Left kidney (tissue), 2 donors: Measurements from ENCODE around the gene CPXM2. TPM values are rescaled to one million over a fixed set of nuclear protein-coding genes. Genes with fewer than 3 reads are reported as not detected.

Experiments used
- DNase-seq: peaks from one replicate; pipeline ENCODE4 v3.0.0-alpha.2; 2013
- polyA plus RNA-seq: library from polyadenylated mRNA; unstranded; fragments of 120-200 nt; gene quantifications from one replicate; pipeline ENCODE4 v1.2.1, GENCODE V29; 2013; ENCODE audit not compliant: insufficient read length

CPXM2 gene
- polyA plus RNA-seq, 1 donor, result 4.6 TPM

GRCh38 chr10:123771877-123772644 is 119.5 kb downstream of the CPXM2 start:
- no peak for DNase-seq

DNA sequence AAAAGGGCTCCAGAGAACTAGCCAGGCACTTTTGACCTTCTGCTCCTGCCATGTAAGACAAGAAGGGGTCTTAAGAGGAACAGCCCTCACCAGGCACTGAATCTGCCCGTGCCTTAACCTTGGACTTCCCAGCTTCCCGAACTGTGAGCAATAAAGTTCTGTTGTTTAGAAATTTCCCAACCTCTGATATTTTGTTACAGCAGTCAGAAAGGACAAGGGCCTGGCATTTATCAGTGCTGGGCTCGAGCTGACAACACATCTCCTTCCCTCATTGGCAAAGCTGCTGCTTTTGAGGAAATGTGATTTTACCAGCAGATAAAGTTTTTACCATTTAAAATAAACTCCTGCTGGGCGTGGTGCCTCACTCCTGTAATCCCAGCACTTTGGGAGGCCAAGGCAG is 122.0 kb downstream of the CPXM2 start:
- DNase-seq, result no peak

- no peak for DNase-seq
Measured at GRCh38 chr10:123766761-123767160, 124.8 kb downstream of the CPXM2 start.

GRCh38 chr10:123766012-123766411 is 125.6 kb downstream of the CPXM2 start:
- DNase-seq, result no peak

DNA sequence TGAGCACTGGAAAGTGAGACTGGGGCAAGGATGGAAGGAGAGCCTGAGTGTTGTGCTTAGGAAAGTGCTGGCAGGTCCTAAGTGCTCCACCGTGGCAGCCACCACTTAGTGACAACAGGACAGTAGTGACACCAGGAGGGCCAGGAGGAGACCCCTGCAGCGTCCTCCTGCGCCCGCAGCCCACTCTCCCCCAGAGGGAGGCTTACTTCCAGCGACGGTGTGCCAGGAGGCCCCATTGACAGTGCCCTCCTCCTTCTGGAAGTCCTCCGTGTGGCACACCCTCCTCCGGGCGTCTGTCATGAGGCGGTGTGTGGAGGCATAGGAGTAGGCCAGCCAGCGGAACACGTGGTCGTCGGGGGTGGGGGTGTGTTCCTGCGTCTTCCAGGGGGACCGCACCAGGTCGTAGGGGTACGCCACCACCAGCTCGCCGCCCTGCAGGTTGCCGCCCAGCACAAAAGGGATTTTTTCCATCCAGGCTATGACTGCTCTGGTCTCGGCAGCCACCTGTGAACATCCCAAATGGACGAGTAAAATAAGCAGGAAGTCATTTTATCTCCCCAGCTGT is 129.9 kb downstream of the CPXM2 start:
- no peak for DNase-seq

- no peak for DNase-seq
Measured at GRCh38 chr10:123761038-123761428, 130.6 kb downstream of the CPXM2 start.

DNA sequence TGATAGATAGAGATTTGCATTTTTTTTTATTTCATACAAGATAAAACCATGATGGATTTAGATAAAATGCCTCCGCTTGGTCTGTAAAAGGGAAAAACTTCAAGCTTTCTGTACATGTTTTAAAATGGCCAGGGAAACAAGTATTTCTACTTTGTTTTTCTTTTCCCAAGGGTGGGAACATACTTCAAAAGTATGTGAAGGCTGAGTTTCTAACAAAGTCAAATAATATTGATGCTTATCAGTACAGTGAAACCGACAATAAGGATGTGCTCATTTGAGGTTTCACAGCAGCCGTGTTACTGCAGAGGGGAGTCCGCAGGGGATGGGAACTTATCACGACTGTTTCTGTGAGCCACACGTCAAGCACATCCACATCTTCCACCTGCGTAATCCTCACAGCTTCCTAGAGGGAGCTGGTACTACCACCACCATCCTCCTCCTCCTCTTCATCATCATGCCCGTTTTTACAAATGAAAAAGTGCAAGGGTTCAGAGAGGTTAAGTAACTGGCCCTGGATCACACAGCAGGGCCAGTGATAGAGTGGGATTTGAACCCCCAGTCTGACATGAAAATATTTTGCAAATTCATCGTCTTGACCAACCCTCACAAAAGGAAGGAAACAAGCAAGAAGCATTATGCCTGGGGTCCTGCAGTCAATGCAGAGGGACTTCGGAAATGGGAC is 131.1 kb downstream of the CPXM2 start:
- DNase-seq, result no peak

DNA sequence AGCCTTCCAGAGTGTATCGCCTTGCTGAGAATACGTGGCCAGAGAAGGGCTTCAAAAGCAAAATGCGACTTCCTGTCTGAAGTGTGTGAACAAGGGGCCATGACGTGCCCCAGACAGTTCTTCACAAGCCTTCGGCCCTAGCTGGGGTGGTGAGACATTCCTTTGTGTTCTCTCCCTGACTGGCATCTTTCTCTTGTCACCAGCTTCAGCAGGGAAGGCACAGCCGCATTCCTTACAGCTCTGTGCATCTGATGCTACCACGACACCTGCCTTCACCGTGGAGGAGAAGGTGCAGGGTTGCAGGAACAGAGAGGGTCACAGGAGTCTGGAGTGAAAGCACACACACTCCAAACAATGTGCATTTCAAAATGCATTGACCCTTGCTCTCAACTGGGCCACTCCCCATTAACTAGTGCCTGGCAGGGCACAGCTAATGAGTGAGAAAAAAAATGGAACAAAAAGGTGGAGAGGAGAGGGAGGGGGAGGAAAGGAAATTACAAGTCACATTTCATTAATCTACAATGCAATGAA is 132.0 kb downstream of the CPXM2 start:
- peak; percentile 57 for DNase-seq

DNA sequence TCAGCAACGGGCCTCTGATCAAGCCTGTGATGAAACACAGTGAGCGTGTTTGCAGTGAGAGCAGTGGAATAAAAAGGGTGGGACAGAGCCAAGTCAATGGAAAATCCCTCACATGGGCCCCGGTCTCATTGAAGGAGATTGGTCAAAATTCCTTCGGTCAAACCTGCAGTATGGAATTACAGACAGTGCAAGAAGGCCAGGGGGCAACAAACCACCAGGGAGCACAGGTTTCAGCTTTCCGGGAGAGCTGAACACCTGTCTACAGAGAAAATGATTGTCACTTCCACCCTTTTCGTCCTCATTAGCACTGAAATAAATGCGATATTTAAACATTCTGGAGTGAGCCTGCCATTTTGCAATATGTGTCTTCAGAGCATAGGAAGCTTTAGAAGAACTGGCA is 132.6 kb downstream of the CPXM2 start:
- peak; percentile 18 for DNase-seq

DNA sequence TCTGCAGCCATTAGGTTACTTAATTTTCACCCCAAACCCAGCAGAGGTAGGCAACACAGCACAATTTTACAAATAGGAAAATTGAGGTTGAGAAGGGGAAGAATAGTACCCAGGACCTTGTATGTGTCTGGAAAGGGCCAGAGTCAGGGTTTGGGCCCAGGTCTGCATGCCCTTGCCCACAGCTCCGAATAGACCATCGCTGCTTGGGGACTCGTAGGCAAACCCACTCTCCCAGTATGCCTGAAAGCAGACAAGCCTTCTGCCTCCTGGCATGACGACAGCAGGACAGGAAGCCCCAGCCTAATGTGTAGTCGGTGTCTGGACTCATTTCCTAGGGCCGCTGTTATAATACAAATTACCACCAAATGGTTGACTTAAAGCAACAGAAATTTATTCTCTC is 133.8 kb downstream of the CPXM2 start:
- no peak for DNase-seq

DNA sequence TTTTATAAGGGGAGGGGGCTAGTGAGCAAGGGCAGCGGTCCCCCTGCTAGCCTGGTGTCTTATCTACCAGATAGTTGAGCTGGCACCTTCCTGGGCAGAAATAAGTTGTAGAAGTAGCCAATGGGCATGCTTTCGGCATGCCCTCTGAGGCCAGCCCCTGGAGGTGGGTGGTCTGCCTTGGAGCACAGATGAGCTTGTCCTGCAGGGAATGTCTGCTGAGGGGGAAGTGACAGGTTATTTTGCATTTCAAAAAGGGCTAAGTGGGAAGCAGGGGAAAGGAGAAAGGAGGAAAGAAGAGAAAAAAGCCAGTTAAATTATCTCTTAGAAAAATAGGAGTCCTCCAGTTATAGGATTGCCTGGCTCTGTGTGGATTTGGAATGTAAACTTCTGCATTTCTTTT is 136.5 kb downstream of the CPXM2 start:
- no peak for DNase-seq

DNA sequence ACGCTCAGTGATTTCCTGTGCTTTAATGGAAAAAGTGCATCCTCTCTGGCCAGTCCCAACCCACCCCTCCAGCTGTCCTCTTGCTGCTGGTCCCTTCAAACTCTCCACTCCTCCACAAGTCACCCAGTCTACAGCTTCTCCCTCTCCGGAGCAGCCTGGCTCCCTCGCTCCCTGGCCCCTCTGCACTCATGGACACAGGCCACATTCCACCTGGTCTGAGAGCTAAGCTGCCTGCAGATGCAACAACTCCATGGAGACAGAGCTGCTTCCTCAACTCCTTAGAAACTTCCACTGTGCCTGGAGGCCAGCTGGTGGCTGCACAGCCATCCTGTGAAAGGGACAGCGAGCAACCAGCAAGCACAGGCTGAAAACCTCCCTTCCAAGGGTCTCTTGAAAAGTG is 137.5 kb downstream of the CPXM2 start:
- no peak for DNase-seq

DNA sequence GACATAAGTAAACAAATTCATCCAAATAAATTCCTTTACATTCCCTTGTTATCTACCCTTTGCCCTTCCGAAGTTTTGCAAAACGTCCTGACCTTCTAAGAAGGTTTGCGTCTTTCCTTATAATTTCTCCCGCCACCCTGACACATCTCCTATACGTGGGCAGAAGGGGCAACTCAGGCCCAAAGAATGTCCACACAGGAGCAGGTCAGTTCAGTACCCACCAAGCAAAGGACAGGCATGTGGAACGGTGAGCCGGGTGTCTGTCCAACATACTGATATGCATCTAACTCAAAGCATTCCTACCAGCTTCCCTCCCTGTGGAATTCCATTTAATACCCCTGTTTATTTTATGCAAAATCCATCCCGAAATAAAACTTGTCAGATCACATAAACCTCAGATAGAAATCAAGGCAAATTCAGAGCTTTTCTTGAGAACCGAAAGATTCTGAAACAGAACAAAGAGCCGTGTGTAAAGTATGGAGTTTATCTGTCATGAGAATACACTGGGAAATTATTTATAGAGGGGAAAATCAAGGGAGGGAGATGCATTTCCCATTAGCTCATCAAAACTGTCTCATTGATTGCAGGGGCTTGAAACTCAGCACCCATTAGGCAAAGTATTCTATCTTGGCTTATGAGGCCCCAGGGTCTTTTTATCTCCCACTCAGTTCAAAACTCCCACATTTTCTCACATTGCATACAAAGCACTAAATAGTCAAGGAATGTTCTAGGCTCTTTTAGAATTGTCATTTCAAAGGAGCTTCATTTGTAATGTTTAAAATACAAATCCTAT is 140.1 kb downstream of the CPXM2 start:
- DNase-seq, result no peak

DNA sequence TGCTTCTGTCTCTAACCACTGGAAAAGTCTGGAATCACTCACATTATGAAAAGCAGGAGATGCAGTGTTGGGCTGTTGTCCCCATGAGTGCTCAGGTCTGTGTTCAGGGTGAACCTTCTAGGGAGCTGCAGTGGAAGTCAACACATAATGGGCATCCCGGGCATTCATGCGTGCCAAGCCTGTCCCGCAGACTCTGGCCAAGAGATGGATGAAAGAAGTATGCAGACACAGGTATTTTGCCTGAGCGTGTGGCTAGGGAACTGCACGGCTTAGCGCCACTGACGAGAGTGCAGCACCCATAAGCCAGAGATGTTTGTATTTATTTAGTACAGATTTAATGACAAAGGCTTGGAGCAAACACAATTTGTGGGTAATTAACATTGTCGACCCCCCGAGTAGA is 140.7 kb downstream of the CPXM2 start:
- no peak for DNase-seq

DNA sequence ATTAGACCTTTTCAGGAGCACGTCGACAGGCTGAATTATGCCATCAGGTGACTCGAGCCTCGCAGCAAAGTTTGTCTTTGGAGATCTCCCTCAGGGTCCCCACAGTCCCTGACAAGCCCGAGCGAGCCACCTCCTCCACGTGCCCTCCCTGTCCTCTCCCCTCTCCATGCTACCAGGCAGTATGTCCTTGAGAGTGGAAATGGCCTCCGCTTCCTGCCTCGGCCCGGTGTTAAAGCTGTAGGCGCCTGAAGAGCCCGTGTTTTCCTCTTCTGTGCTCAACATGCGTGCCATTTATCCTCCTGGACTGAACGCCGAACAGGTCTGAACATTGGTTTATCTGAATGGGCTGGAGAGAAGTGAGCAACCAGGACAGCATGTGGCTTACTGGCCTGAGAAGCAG is 142.9 kb downstream of the CPXM2 start:
- DNase-seq, result no peak

GRCh38 chr10:123747426-123747825 is 144.2 kb downstream of the CPXM2 start:
- no peak for DNase-seq

GRCh38 chr10:123746942-123747341 is 144.7 kb downstream of the CPXM2 start:
- DNase-seq, result no peak

GRCh38 chr10:123746520-123746919 is 145.1 kb downstream of the CPXM2 start:
- DNase-seq, result no peak

DNA sequence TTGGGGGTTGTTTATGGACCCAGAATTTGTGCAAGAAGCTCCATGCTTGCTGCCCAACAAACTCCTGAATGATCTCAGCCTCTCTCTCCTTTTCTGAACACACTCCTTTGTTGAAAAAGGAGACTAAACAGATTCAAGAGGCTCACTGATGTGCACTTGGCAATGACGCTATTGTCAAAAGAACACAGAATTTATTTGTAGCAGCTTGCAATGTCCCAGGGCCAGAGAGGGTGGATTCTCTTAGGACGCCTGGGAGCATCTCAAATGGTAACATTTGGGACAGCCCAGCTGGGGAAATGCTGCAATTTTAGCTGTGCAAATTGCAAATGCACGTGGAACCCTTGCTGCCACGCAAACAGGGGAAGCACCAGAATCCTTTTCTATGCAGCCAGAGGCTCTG is 145.5 kb downstream of the CPXM2 start:
- no peak for DNase-seq

DNA sequence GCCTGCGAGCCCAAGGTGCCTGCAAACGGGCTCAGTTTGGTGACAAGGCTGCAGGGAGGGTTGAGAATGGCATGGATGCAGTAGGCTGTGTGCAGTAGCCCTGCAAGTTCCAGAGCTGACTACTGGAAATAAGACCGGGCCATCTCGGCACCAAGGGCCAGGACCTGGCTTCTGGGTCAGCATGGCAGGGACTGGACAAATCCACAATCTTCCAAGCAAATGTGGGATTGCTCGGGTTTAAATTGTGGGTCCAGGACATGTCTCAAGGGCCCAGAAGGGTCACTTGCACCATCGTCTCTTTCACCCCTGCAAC is 147.4 kb downstream of the CPXM2 start:
- DNase-seq, result no peak

DNA sequence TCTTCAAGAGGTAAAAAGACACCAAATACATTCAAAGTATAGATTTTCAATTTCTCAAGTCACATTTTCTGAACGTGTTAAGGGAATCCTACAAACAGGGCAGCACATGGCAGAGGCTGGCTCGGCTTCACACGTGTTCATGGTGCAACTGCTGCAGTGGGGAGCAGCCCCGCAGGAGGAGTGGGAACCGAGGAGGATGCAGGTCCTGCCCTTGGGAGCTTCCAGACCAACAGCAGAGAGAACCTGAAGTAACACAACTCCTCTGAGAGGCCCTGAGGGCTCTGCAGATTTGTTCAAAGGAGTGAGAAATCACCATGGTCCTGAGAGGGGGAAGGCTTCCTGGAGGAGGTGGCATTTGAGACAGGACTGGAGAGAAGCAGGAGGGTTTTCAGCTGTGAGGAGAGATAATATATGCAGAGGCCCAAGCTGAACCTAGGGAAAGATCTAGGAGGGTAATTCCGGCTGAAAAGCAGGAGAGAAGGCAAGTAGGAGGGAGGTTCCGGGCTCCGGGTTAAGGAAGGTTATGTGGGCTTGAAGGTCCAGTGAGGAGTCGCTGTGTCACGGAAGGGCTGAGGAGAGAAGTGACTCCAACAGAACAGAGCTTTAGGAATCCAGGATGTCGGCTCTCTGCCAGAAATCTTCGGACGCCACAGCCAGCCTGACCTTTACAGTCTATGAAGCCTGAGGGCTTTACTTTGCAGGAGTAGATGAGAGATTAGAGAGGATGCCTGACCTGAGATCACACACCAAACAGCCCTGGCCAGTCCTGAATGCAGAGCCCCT is 148.0 kb downstream of the CPXM2 start:
- no peak for DNase-seq
